GM18526 (cell line): Measurements from ENCODE around the gene BMP7.

Source experiments
- POLR2A ChIP-seq: IDR thresholded peaks from 3 replicates; pipeline ENCODE4 v1.6.1; 2011; ENCODE audit not compliant: insufficient read length; ENCODE audit errors: extremely low read depth

BMP7 gene

GRCh38 chr20:57209413-57209812 lies 57.0 kb downstream of the BMP7 start:
- no peak for TF ChIP-seq POLR2A

GRCh38 chr20:57208198-57208597 lies 58.2 kb downstream of the BMP7 start:
- no peak for TF ChIP-seq POLR2A

GRCh38 chr20:57207251-57207650 lies 59.2 kb downstream of the BMP7 start:
- no peak for TF ChIP-seq POLR2A

GRCh38 chr20:57205606-57206219 lies 60.7 kb downstream of the BMP7 start:
- no peak for TF ChIP-seq POLR2A

GRCh38 chr20:57203986-57204385 lies 62.5 kb downstream of the BMP7 start:
- no peak for TF ChIP-seq POLR2A

- no peak for TF ChIP-seq POLR2A
Observed at GRCh38 chr20:57203204-57203603, 63.2 kb downstream of the BMP7 start.

GRCh38 chr20:57202309-57202708 lies 64.1 kb downstream of the BMP7 start:
- TF ChIP-seq POLR2A, result no peak

- no peak for TF ChIP-seq POLR2A
Observed at GRCh38 chr20:57200882-57201695, 65.4 kb downstream of the BMP7 start.

GRCh38 chr20:57199656-57200405 lies 66.6 kb downstream of the BMP7 start:
- TF ChIP-seq POLR2A, result no peak

- no peak for TF ChIP-seq POLR2A
Observed at GRCh38 chr20:57198132-57199072, 68.0 kb downstream of the BMP7 start.

- no peak for TF ChIP-seq POLR2A
Observed at GRCh38 chr20:57197352-57198131, 68.9 kb downstream of the BMP7 start.

- TF ChIP-seq POLR2A, result no peak
Observed at GRCh38 chr20:57195469-57196100, 70.9 kb downstream of the BMP7 start.

- TF ChIP-seq POLR2A, result no peak
Observed at GRCh38 chr20:57195023-57195422, 71.4 kb downstream of the BMP7 start.

GRCh38 chr20:57194154-57194553 lies 72.3 kb downstream of the BMP7 start:
- no peak for TF ChIP-seq POLR2A
